ENCODE data around the gene GNGT2.
"Not testable (repeated sequence)": the region's sequence is repeated elsewhere in the genome, so short reads cannot be mapped to it uniquely, and the experiment has no call there.

Gene GNGT2

GRCh38 chr17:49203796-49204195 lies 6.6 kb downstream of the GNGT2 start:
- no peak for DNase-seq

GRCh38 chr17:49201481-49201927 lies 8.9 kb downstream of the GNGT2 start:
- DNase-seq = no peak

GRCh38 chr17:49200423-49201083 lies 9.8 kb downstream of the GNGT2 start:
- no peak for DNase-seq

GRCh38 chr17:49198211-49198610 lies 12.2 kb downstream of the GNGT2 start:
- DNase-seq = no peak

DNA sequence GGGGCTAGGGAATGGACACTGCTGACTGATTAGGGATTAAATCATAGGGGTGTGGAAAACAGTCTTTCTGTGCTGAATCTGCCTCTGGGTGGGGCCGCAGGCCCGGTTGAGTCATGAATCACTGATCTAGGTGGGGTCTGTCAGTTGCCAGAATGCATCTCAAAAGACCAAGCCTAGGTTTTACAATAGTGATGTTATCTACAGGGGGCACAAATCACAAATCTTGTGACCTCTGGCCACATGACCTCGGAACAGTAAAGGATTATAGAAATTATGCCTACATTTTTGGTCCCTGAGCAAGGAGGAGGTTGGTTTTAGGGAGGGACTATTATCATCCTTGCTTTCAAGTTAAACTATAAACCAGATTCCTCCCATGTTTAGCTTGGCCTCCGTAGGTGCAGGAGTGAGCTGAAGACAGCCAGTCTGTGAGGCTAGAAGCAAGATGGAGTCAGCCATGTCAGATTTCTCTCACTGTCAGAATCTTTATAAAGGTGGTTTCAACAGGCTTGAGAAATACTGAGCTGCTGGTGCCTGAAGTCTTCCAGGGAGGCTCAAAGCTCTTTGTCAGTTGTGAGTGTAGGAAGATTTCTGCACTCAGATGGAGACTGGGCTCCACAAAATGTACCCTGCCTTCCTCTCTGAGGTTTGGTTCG lies 12.9 kb downstream of the GNGT2 start:
- DNase-seq = no peak

GRCh38 chr17:49196520-49196919 lies 13.9 kb downstream of the GNGT2 start:
- no peak for DNase-seq

GRCh38 chr17:49195751-49196150 lies 14.6 kb downstream of the GNGT2 start:
- no peak for DNase-seq

GRCh38 chr17:49194297-49194607 lies 16.1 kb downstream of the GNGT2 start:
- DNase-seq = no peak

DNA sequence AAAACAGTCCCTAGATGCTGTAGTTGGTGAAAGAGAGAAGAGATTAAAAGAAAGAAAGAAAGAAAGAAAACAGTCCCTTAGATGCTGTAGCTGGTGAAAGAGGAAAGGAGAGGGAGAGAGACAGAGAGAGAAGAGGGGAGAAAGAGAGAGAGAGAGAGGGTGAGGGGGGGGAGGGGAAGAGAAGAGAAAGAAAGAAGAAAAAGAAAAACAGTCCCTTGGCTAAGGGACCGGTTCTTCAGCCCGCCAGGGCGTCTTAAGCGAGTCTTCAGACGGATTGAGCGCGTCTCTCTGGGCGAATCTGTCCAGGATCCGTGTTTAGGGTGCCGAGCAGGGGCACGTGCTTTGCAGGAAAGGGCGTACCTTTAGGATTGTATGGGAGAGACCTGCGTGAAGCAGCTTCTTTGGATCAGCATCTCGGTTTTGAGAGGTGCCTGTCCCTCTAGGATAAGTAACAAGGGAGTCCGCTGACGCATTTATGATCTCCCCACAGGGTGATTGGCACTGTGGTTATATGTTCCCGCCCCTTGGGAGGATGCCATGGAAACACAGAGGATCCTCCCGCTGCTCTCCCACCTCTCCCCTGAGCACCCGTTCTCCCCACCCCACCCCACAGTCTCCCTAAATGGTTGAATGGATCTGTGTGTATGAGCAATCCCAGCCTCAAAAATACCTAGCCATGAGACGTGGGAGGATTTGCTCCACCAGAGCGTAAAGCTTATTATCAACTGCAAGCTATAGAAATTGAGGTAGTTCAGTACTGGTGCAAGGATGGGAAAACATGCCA lies 16.7 kb downstream of the GNGT2 start:
- no peak for DNase-seq

GRCh38 chr17:49191917-49192741 lies 18.2 kb downstream of the GNGT2 start:
- DNase-seq = peak; percentile 94

GRCh38 chr17:49191409-49191916 lies 18.9 kb downstream of the GNGT2 start:
- DNase-seq = no peak

- no peak for DNase-seq
Measured at GRCh38 chr17:49190932-49191331, 19.4 kb downstream of the GNGT2 start.

DNA sequence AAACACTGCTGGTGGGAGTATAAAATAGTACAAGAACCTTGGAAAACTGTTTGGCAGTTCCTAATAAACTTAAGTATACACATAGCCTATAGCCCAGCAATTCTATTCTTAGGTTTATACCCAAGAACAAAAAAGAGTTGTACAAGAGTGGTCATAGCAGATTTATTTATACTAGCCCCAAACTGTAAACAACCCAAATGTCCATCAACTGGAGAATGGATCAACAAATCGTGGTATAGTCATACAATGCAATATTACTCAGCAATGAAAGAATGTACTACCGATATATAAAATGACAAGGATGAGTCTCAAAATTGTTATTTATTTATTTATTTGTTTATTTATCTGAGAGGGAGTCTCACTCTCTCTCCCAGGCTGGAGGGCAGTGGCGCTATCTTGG lies 23.1 kb downstream of the GNGT2 start:
- no peak for DNase-seq

GRCh38 chr17:49185381-49185780 lies 25.0 kb downstream of the GNGT2 start:
- DNase-seq = not testable (repeated sequence)

GRCh38 chr17:49184522-49184921 lies 25.9 kb downstream of the GNGT2 start:
- not testable (repeated sequence) for DNase-seq

- no peak for DNase-seq
Measured at GRCh38 chr17:49183801-49184200, 26.6 kb downstream of the GNGT2 start.

DNA sequence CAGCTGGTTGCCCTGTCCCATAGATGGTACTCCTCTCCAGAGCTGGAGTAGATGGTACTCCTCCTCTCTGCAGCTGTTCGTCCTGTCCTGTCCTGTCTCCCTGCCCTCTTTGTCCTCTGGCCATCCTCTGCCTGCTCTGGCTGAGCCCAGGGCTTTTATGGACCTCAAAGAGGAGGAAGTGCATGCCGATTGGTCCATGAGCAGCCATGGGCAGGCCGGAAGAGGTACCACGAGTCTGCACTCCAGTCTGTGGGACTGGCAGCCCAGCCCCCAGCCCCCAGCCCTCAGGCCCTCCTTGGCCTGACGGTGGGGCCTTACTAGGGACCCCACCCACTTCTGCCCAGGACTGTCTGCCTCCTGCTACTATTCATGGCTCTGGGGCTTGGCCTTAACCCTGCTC lies 27.0 kb downstream of the GNGT2 start:
- no peak for DNase-seq

GRCh38 chr17:49180998-49181635 lies 29.3 kb downstream of the GNGT2 start:
- DNase-seq = no peak

- DNase-seq = peak; percentile 75 to 79
Measured at GRCh38 chr17:49180303-49180702, 30.1 kb downstream of the GNGT2 start.

GRCh38 chr17:49175978-49176377 lies 34.4 kb downstream of the GNGT2 start:
- DNase-seq = not testable (repeated sequence)

DNA sequence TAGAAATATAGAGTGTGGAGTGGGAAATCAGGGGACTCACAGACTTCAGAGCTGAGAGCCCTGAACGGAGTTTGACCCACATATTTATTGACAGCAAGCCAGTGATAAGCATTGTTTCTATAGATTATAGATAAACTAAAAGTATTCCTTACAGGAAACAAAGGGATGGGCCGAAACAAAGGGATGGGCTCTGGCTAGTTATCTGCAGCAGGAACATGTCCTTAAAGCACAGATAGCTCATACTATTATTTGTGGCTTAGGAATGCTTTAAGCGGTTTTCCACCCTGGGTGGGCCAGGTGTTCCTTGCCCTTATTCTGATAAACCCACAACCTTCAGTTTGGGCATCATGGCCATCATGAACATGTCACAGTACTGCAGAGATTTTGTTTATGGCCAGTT lies 39.7 kb downstream of the GNGT2 start:
- not testable (repeated sequence) for DNase-seq

DNA sequence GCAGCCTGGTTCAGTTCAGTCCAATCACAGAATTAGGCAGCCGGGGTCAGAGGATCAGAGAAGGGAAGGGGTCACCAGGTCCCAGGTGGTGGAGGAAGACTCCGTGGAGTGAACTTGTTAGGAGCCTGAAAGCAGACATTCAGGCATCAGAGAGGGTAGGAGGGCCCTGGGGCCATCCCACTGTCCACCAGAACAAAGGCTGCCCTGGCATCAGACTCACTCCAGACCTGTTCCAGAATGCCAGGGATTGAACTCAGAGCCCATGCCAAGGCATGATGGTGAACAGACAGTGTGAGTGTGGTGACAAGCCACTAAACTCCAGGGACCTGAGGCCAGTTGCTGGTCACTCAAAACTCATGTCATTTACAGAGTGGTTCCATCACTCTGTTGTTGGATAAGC lies 40.2 kb downstream of the GNGT2 start:
- DNase-seq = no peak

Data from stimulated activated CD4-positive, alpha-beta T cell treated with anti-CD3 and anti-CD28 coated beads, Interleukin-2, amount 100 ng/mL, for 24 hours (primary cell).